Cardiac muscle cell (in vitro differentiated cells and primary cell): ENCODE data around the gene GARIN5B. TPM values are rescaled to one million over a fixed set of nuclear protein-coding genes. Genes with fewer than 3 reads are reported as not detected.

ENCODE experiments used
- DNase-seq, 2 donors: peaks; one replicate each; pipeline versions ENCODE4 v3.0.0 to v3.0.0-alpha.2; 2010 to 2017; ENCODE audit warnings: low read depth in 1 of 2, low spot score in 1 of 2
- H3K27ac ChIP-seq: fragments of 200-600 bp; sonication (generic); 2 replicates; pipeline ENCODE4 v1.5.1; 2016
- H3K27me3 ChIP-seq: fragments of 200-600 bp; sonication (generic); 2 replicates; pipeline ENCODE4 v1.6.0; 2016; ENCODE audit warnings: control low read depth
- H3K36me3 ChIP-seq: fragments of 200-600 bp; sonication (generic); 2 replicates; pipeline ENCODE4 v1.5.1; 2016; ENCODE audit warnings: control low read depth
- H3K4me1 ChIP-seq: fragments of 200-600 bp; sonication (generic); 2 replicates; pipeline ENCODE4 v1.8.1; 2017; ENCODE audit warnings: low read depth, mild to moderate bottlenecking, mixed run types
- H3K4me3 ChIP-seq: fragments of 200-600 bp; sonication (generic); 2 replicates; pipeline ENCODE4 v1.5.1; 2016; ENCODE audit warnings: mild to moderate bottlenecking
- H3K9me3 ChIP-seq: fragments of 200-600 bp; sonication (generic); 2 replicates; pipeline ENCODE4 v1.5.1; 2017; ENCODE audit warnings: low read depth, mild to moderate bottlenecking, control low read depth
- polyA plus RNA-seq: library from polyadenylated mRNA; unstranded; fragments of >200 nt; fragmentation: Nextera tagmentation; extraction: Ambion mirVana; gene quantifications from 2 replicates; pipeline ENCODE4 v1.2.1, GENCODE V29; 2016
- total RNA-seq: library from RNA; depleted of rRNA; stranded (reverse); fragments of >200 nt; gene quantifications from 2 replicates; pipeline ENCODE4 v1.2.3, GENCODE V29; 2016
- TF ChIP-seq, protein P1 (sequence below): IDR thresholded peaks from 2 replicates; pipeline ENCODE4 v1.5.1; 2012; ENCODE audit warnings: low read depth, mild to moderate bottlenecking, low read length

GARIN5B gene
- total and polyA plus RNA-seq, 2 experiments from 2014 or later, result not detected

DNA sequence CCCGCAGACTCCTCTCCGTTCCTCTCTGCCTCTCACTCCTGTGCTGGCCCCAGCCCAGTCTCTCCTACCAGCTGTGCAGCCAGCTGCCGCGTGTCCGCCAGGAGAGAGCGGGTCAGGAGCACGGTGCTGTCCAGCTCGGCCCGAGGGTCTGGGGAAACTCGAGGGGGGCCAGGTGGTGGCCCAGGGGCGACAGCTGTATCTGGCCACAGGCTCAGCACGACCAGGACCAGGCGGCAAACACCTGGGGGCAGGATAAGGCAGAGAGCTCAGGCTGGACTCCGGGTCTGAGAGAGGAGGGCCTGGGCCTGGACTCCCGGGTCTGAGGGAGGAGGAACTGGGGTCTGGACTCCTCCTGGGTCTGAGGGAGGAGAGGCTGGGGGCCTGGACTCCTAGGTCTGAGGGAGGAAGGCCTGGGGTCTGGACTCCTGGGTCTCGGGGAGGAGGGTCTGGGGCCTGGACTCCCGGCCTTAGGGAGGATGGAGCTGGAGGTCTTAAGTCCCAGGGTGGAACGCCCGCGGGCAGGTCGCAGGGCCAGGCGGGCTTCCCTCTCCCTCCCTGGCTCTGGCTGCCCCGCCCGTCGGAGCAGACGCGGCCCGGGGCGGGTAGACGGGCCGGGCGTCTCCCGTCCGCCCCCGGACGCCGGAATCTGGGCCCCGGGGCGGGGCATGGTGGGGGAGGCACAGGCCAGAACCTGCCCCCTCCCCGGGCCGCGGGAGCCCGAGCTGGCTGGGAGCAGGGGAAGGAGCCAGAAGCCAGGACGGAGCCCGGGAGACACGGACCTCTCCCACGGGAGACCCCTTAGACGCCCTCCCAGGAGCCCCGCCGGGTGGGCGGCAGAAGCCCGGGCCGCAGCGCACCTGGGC, 5.9 kb upstream of the GARIN5B start:
- Histone ChIP-seq H3K4me1 (peaks cover 4% of the 10 kb centered on the region), H3K27me3 (peaks cover 50% of the 10 kb centered on the region), H3K36me3 (no peaks in the 10 kb centered on the region), H3K9me3 (no peaks in the 10 kb centered on the region), H3K27ac (no peak overlapping the region), H3K4me3 (peak overlapping the region; percentile 11)
- peak in 1 of 2 donors; percentile 65 for DNase-seq
- TF ChIP-seq, protein P1, sequence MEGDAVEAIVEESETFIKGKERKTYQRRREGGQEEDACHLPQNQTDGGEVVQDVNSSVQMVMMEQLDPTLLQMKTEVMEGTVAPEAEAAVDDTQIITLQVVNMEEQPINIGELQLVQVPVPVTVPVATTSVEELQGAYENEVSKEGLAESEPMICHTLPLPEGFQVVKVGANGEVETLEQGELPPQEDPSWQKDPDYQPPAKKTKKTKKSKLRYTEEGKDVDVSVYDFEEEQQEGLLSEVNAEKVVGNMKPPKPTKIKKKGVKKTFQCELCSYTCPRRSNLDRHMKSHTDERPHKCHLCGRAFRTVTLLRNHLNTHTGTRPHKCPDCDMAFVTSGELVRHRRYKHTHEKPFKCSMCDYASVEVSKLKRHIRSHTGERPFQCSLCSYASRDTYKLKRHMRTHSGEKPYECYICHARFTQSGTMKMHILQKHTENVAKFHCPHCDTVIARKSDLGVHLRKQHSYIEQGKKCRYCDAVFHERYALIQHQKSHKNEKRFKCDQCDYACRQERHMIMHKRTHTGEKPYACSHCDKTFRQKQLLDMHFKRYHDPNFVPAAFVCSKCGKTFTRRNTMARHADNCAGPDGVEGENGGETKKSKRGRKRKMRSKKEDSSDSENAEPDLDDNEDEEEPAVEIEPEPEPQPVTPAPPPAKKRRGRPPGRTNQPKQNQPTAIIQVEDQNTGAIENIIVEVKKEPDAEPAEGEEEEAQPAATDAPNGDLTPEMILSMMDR, result no peak

GRCh38 chr19:55368106-55368505, 5.0 kb upstream of the GARIN5B start:
- peaks cover 4% of the 10 kb centered on the region for H3K4me1 ChIP-seq
- H3K36me3 ChIP-seq, result no peaks in the 10 kb centered on the region
- no peak overlapping the region for H3K27ac ChIP-seq
- H3K9me3 ChIP-seq, result no peaks in the 10 kb centered on the region
- TF ChIP-seq, protein P1, result no peak
- H3K27me3 ChIP-seq, result peaks cover 50% of the 10 kb centered on the region
- DNase-seq, result no peak
- no peak overlapping the region for H3K4me3 ChIP-seq

DNA sequence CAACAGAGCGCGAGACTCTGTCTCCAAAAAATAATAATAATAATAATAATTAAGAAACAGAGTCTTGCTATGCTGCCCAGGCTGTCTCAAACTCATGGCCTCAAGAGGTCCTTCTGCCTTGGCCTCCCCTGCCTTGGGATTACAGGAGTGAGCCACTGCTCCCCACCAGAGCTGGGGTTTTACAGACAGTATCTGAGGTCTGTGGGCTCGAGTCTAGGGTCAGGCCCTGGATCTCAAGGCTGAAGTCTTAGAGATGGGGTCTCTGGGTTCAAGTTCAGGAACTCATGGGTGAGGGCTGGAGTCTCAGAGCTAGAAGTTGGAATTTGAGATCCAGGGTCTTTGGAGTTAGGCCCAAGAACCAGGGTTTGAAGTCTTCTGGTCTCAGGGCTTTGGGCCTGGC, 3.7 kb upstream of the GARIN5B start:
- Histone ChIP-seq H3K27me3 (peaks cover 41% of the 10 kb centered on the region), H3K27ac (no peak overlapping the region)

GRCh38 chr19:55365964-55366363, 2.9 kb upstream of the GARIN5B start:
- no peaks in the 10 kb centered on the region for H3K9me3 ChIP-seq
- H3K4me3 ChIP-seq, result no peak overlapping the region
- H3K4me1 ChIP-seq, result peaks cover 4% of the 10 kb centered on the region
- TF ChIP-seq, protein P1, result no peak
- no peaks in the 10 kb centered on the region for H3K36me3 ChIP-seq
- H3K27me3 ChIP-seq, result peaks cover 33% of the 10 kb centered on the region
- no peak overlapping the region for H3K27ac ChIP-seq
- DNase-seq, result no peak

More for the DNA sequence above, 3.7 kb upstream of the GARIN5B start:
- DNase-seq, result no peak
- Histone ChIP-seq H3K4me1 (peaks cover 4% of the 10 kb centered on the region), H3K9me3 (no peaks in the 10 kb centered on the region), H3K4me3 (no peak overlapping the region), H3K36me3 (no peaks in the 10 kb centered on the region)
- TF ChIP-seq, protein P1, result no peak

- Histone ChIP-seq H3K36me3 (no peaks in the 10 kb centered on the region), H3K27me3 (peaks cover 25% of the 10 kb centered on the region)
- TF ChIP-seq, protein P1, result no peak
Observed at GRCh38 chr19:55365245-55365644, 2.2 kb upstream of the GARIN5B start.

More at GRCh38 chr19:55365245-55365644, 2.2 kb upstream of the GARIN5B start:
- Histone ChIP-seq H3K4me1 (peaks cover 2% of the 10 kb centered on the region), H3K27ac (no peak overlapping the region), H3K9me3 (no peaks in the 10 kb centered on the region), H3K4me3 (no peak overlapping the region)
- no peak for DNase-seq
